OCI-M1 (cell line): ENCODE measurements around the gene MYO16.

Experiments
- DNase-seq: peaks from one replicate; lab custom pipeline; 2025; lab: John Stamatoyannopoulos, UW

The MYO16 gene

DNA sequence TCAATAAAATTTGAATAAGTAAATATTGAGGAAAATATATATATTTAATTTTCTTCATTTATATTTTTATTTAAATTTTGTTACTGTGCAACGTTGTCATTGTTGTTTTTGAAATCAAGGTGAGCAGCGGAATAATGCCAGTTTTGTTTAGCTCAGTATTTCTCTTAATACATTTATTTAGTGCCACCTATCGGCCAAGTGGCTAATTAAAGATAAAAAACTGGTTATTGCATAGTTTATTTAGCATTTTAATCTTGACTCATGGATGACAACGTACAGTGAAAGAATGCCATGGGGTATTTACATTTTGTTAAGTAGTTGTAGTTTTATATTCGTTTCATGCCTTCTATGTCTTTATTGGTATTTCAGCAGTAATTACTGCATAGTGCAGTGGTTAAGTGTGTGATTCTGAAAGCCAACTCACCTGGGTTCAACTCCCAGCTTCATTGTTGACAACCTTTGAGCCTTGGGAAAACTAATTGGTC is 265.9 kb downstream of the MYO16 start:
- DNase-seq, result peak; percentile 81

DNA sequence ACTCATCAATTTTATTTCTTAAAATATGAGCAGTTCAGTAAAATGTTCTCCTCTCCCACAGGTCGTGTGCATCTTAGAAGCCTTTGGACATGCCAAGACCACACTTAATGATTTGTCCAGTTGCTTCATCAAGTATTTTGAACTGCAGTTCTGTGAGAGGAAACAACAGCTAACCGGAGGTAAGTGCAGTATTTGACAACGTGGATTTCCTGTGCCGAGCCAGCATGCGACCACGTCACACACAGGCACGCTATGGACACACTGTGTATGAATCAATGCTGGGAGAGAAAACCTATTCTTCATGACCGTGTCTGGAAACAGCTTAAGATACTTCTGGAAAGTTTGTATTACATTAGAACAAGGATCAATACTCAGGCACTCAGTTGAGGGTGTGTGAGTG is 268.5 kb downstream of the MYO16 start:
- DNase-seq, result no peak

DNA sequence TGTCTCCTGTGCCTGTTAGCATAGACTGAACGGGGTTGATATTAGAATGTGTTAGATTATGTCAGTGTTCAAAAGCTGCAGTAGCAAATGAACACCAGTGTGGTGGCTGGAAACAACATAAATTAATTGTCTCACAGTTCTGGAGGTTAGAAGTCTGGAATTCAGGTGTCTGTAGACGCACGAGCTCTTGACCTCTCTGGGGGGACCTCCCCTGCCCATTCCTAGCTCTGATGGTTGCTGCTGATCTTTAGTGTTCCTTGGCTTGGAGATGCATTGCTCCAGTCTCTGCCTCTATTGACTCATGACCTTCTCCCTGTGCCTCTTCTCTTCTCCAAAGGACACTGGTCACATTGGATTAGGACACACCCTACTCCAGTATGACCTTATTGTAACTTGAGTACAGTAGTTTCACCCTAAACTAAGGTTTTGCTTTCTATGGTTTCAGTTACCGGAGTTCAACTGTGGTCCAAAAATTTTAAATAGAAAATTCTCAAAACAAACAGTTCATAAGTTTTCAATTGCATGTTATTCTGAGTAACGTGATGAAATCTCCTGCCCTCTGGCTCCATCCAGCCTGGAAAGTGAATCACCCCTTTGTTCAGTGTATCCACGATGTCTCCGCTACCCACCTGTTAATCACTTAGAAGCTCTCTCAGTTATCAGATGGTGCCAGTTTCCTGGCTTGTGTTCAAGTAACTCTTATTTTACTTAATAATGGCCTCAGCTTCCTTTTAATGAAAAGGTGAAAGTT is 273.2 kb downstream of the MYO16 start:
- no peak for DNase-seq

DNA sequence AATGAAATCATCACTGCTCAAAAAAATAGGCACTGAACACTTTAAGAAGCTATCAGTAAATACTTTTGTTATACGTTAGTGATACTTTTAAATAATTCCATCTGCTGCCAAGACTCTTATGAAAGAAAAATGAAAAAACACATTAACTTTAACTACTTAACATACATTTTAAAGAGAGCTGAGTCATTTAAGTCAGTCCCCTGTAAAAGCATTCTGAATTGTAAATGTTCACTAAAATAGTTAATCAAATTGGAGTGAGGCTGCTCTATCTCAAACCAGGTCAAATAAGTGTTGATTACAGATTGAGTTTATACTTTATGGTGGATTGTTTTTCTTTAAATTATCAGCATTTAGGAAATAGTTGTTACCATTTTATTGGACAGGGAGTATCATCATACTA is 274.2 kb downstream of the MYO16 start:
- DNase-seq, result no peak

DNA sequence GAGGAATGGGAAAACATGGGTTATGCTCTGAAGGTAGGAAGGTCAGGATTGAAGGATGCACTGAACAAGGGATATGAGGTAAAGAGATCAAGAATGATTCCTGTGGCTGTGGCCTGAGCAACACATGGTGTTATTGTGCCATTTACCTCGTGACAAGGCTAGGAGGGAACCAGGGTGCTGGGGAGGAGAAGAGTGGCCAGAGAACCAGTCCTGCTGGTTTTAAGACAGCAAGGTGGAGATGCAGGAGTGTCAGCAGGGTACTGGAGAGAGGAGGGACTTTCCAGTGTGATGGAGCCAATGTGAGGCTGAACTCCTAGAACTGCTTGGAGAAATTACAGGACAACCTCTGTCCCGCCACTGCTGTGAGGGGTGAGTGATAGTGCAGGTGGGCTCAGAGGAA is 282.4 kb downstream of the MYO16 start:
- no peak for DNase-seq

DNA sequence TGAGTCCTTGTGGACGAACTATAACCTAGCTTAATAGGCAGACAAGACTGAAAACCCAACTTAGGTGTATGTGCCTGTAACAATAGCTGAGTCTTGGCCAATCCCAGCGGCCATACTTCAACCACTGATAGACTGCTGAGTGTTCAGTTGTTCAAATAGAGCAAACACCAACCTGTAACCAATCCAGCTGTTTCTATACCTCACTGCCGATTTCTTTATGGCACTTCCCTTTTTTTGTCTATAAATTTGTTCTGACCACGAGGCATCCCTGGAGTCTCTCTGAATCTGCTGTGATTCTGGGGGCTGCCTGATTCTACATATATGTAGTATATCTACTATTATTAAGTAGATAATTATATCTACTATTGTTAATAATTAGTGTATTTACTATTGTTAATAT is 284.3 kb downstream of the MYO16 start:
- peak; percentile 34 for DNase-seq

DNA sequence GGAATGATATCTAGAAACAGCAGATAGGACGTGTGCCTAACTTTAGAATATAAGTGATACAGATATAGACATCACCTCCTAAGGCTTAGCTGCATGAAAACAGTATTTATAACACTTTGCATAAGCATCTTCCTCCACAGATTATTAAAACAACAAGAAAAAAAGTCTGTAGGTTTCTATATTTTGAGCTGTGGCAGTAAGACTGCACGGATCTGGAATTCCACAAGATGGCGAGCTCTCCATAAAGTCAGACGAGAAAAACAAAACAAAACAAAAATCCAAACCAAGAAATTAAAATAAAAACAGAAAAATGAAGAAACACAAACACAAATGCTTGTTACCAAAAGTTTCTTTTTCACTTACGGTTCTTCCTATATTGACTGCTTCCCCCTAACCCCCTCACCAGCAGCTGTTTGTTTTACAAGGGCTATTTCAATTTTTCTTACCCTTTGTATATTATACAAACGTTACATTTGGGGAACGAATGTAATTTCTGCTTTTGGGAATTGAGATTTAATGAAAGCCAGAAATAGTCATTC is 285.8 kb downstream of the MYO16 start:
- peak; percentile 62 for DNase-seq

DNA sequence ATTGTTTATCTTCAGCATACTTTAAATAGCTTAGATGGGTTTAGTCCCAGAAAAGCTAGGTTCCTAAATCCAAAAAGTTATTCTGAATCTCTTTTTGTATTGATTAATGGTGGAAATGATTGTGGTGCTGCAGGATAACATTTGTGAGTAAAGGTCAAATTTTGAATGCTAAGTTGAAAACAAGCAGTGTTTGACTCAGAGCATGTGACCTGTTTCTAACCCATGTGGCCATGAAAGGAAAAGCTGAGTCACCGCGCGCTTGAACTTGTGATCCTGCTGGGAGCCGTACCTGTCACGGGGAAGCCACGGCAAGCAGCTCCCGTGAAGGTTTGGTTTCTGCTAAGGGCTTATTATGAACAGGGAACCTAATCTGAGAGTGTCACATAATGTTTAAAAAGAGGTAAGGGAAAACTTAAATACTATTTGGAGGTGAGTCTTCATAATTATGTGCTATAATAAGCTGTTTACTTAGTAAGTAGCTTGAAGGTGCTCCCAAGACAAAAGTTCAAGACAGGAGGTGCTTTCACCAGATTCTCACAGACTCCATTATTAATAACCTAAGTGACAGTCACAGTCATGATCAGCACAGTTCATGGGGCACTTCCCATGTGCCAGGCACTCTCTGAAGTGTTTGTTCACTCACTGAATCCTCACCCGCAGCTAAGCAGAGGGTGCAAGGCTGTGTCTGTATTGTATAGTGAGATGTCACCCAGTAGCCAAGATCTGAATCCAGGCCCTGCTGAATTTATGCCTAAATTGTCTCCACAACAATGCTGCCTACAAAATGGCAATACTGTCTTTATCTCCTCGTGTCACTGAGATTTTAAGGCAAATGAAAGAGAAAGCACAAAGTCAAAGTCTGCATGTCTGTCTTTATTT is 286.5 kb downstream of the MYO16 start:
- peak; percentile 79 for DNase-seq

DNA sequence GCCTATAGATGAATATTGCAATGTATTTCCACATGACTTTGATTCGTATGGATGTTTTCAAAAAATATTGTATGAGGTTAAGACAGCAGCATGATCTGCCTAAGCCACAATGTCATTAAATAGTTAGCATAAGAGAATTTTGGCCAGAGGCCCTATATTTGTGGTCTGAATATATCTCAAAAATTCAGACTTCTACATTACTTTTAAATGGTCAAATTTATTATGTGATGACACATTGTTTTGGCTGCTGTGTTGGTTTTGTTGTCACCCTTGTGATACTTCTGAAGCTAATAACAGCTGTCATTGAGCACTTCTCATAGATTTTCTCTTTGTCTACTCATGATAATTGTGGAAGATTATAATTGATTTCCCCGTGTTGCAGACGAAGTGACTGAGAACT is 288.2 kb downstream of the MYO16 start:
- DNase-seq, result no peak

DNA sequence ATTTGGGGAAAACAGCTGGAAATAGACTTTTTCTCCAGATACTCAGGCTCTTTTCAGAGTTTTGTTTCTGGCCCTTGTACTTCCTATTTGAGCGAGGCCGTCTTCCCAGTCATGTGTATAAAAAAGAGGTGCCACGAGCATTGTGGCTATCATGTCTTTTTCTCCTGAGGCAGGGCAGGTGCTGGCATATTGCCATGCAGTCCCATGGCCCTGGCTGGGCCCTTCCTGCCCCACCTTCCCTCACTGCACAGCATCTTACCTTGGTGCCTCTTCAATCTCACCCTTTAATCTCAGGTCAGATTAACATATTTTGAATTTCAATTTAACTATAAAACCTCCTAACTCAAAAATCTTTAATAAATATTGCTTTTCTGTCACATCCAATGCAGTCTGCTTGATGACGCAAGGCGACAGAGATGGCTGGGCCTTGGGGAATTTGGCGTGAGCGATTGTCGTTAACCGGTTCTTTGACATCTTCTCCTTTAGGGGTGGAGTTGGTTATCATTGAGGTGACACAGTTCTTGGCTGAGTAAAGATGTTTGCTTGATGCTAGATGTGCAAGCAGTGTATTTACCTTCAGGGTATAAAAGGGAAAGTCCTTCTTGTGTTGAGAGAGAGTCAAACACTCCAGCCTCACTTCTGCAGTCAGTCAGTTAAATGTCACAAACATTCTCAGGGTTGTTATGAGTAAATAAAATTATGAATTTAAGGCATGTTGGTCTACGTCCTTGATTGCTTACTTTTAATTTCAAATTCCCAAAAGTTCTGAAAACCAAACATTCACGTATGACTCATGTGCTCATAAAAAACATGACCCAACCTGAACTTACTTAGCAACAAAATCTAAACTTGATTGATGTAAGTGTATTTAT is 289.9 kb downstream of the MYO16 start:
- DNase-seq, result no peak

DNA sequence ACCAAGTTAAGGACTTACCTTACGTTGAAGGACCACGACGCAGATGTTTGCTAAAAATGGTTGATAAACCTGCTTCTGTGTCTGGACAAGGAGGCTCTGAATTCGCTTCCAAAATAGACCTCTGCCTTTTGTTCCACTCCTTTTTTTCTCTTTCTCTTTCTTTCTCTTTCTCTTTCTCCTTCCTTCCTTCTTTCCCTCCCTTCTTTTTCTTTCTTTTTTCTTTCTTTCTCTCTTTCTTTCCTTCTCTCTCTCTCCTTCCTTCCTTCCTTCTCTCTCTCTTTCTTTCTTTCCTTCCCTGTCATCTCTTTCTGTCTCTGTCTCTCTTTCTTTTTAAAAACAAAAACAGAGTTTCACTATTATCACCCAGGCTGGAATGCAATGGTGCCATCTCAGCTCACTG is 290.7 kb downstream of the MYO16 start:
- no peak for DNase-seq

DNA sequence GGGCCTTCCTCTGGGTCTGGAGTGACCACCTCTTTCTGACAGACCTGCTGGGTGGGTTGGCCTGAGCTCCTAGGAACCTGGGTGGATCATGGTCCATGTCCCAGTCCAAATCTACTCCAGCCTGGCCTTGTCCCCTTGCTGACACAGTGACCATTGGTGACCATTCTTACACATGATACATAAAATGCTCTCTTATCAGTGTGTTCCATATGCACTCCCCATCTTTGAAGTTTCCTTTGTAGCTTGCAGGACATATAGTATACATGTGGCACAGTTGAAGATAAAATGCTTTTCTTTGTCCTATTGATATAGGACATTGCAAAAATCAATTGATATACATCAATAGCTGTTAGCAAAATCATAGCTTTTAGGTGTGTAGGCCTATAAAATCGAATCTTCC is 291.8 kb downstream of the MYO16 start:
- DNase-seq, result peak; percentile 19

DNA sequence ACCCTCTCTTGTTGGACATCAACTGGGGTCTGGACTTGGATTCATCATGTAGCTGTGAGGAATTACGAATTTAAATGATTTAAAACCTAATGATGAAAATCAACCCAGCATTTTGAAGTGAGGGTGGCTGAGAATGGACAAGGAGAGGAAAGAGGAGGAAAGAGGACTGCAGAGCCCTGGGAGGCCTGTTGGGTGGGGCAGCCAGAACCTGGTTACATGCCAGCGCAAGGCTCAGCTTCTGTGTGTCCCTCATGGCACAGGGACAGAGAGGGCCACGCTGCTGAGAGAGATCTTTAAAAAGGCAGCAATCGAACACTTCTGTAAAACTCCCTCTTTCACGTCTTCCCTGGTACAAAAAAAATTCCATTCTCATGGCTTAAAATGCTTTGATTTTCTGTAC is 292.7 kb downstream of the MYO16 start:
- no peak for DNase-seq

DNA sequence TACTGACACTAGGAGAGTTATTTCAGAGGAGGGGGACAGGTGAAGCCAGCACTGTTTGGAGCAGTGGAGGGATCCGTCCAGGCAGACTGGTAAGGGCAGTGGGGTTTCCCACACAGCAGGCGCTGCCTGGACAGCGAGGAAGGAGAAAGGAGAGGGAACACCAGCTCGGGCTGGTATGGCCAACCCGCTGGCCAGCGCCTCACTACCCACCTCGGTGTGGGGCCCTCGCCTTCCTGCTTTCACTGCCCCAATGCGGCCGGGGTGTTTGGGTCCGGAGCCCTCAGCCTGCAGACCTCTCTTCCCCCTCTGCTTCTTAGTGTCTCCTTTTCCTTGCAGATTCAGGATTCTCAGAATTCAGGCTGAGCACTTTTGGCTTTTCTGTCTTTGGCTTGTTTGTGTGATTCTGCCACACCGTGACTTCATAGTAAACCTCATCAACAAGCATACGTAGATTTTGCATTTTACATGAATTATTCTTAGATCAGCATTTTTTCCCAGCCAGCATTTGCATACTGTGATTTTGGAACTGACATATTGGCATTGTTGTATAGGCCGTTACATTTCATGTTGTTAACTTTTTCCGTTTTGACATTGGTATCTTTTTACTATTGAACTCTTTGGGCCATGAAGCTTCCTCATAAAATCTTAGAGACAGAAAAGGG is 294.1 kb downstream of the MYO16 start:
- DNase-seq, result no peak

DNA sequence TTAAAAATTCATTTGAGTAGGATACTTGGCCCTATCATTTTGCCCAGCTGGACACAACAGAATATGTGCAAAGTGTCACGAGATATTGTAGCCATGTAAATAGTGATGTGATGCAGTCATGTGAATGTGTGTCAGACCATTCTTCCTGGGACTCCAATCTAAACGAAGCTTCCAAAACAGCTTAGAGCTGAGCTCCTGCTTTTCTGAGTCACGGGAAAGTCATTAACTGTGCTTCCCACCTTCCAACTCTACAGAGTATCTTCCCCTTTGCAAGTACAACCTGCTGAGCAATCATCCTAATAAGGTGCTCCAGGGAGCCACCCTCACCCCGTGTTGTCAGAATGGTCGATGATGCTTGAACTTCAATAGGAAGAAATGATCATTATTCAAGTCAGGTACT is 294.7 kb downstream of the MYO16 start:
- DNase-seq, result no peak

DNA sequence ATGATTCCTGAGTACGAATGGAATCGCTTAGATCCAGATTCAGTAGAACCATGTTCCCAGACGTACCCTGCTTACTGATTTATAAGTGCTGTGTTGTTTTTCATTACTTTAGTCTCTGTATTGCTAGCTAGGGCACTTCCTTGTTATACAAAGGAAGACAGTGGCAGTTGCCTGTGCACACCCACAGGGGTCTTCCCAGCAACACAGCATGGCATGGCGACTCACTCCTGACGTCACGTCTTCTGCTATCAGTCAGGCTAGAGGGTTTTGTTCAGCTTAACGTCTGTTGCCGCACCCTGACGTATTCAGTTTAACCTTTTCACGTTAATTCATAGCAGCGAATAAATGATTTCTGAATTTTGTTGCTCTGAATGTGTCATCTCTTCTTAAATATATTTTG is 295.1 kb downstream of the MYO16 start:
- no peak for DNase-seq

DNA sequence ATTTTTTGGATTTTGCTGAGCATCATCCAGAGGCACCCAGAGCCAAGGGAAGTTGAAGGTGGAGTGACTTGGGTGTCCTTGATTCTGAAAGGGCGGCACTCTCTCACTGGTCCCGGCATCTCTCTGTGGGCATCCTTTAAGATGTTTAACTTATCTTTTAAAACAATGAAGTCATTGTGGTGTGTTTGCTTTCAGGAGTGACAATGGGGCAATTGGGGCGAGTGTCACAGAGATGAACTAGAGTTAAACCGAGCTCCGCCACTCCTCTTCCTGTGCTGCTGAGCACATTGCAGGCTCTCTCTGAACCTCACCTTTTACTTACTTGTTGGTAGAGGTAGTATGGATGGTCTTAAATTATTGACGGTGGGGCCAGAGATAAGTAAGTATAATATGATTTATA is 295.7 kb downstream of the MYO16 start:
- no peak for DNase-seq

DNA sequence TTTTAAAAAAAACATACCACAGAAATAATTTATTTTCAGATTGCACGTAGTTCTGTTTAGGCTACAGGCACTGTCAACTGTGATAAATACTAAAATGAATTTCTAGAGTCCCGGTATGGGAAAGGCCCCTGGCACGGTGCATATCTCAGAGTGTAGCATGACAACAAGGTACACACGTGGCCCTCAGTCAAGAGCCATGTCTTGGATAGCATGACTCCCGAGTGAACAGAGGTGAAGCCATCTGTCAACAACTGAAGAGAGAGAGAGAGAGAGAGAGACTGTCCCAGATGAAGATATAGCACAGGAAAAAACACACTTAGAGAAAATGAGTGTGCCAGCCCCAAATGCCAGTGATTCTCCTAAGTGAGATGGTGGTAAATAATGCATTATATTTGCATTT is 297.5 kb downstream of the MYO16 start:
- no peak for DNase-seq

DNA sequence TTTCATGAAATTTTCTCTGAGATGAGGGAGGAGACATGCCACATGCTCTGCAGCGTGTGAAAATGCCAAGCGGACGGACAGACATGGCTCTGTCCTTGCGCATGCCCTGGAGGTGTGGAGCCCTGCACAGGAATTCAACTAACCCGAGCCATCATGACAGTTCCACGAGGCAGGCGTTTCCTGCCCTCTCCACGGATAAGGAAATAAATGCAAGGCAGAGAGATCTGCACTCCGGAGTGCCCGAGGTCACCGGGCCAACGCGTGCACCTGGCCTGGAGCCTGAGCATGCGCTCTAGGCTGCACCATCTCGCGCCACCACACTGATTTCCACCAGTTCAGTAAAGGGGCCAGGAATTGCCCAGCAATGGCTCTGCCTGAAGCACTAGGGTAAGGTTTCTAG is 298.2 kb downstream of the MYO16 start:
- no peak for DNase-seq

DNA sequence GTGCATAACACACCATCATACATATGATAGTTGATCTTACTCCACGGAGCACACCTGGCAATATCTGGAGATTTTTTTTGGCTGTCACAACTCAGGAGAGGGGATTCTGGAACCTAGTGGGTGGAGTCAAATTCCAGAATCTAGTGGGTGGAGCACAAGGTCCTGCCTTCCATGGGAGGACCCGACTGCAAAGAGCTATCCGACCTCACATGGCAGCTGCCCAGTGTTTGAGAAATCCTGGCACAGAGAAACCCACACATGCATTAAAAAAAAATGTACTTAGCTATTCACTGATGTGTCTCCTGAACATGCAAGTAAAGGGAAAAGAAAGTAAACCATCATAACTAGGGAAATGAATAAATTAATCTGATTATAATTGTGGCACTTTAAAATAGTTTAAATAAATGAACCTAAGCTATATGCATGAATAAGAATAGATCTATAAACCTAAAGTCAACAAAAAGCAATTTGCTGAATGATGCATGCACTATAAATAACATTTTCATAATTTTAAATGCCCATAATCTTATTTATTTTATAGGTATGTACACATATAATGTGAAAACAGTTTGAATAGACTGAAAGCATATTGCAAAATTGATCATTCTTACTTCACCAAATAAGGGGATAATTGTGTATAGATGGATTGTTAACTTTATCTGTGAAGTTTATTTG is 300.3 kb downstream of the MYO16 start:
- no peak for DNase-seq

DNA sequence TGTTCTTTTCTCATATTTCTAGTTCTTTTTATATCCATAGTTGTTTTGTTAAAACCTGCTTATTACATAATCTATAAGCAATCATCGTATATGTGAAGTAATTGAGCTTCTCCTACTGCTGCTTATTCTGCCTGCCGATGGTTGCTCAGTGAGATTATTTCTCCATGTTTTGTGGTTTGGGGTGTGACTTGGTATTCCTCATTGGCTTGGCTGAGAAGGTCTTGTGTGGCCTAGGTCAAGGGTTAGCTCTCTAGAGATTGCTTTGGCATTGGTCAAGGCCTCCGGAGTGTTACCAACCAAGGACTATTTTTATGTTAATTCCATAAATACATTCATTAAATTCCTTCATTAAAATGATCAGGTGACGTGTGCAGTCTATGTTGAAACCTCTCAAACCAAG is 302.8 kb downstream of the MYO16 start:
- no peak for DNase-seq
